Activated T-helper 1 cell treated with anti-CD3 and anti-CD28 coated beads, Interleukin-2, amount 50 U/mL, for 16 hours (primary cell): Measurements from ENCODE around the gene SLC29A2.

Source experiments
- DNase-seq, 2 donors: peaks; one replicate each; pipeline ENCODE4 v3.0.0-alpha.2; 2020; ENCODE audit warnings: low read depth in 1 of 2, low spot score in 1 of 2

Gene SLC29A2

GRCh38 chr11:66371627-66372415 lies at the start of gene SLC29A2:
Gene SLC29A2 (minus strand): TSS chr11:66371760. CDS start chr11:66371591, 169 bp downstream.
- DNase-seq, result peak; percentile 44 to 66

- no peak for DNase-seq
Measured at GRCh38 chr11:66420671-66421476, 49.3 kb upstream of the SLC29A2 start, which contains the start of gene NPAS4. Gene NPAS4 (plus strand): TSS chr11:66421035. CDS start chr11:66421180, 145 bp downstream.

GRCh38 chr11:66419825-66420224 lies 48.3 kb upstream of the SLC29A2 start:
- no peak for DNase-seq

- no peak for DNase-seq
Measured at GRCh38 chr11:66418986-66419308, 47.4 kb upstream of the SLC29A2 start.

GRCh38 chr11:66418168-66418985 lies 46.8 kb upstream of the SLC29A2 start:
- DNase-seq, result peak in 1 of 2 donors; percentile 29

- no peak for DNase-seq
Measured at GRCh38 chr11:66417000-66417399, 45.4 kb upstream of the SLC29A2 start.

GRCh38 chr11:66415423-66415822 lies 43.9 kb upstream of the SLC29A2 start:
- no peak for DNase-seq

GRCh38 chr11:66414120-66414934 lies 42.8 kb upstream of the SLC29A2 start:
- no peak for DNase-seq

- DNase-seq, result no peak
Measured at GRCh38 chr11:66413167-66413566, 41.6 kb upstream of the SLC29A2 start.

GRCh38 chr11:66412110-66412509 lies 40.5 kb upstream of the SLC29A2 start:
- no peak for DNase-seq

GRCh38 chr11:66411323-66411722 lies 39.8 kb upstream of the SLC29A2 start:
- DNase-seq, result no peak

- DNase-seq, result no peak
Measured at GRCh38 chr11:66410191-66410590, 38.6 kb upstream of the SLC29A2 start.

- no peak for DNase-seq
Measured at GRCh38 chr11:66409226-66409625, 37.7 kb upstream of the SLC29A2 start.

- peak; percentile 86 to 94 for DNase-seq
Measured at GRCh38 chr11:66408488-66409214, 37.1 kb upstream of the SLC29A2 start.

- DNase-seq, result no peak
Measured at GRCh38 chr11:66407651-66408050, 36.1 kb upstream of the SLC29A2 start.

GRCh38 chr11:66393954-66394353 lies 22.4 kb upstream of the SLC29A2 start:
- DNase-seq, result no peak

GRCh38 chr11:66391322-66391721 lies 19.8 kb upstream of the SLC29A2 start:
- DNase-seq, result no peak

- peak; percentile 35 for DNase-seq
Measured at GRCh38 chr11:66388780-66389386, 17.3 kb upstream of the SLC29A2 start.
